Ishikawa (cell line): Measurements from ENCODE around the gene CPT1B.

Experiments
- CEBPB ChIP-seq: IDR thresholded peaks from 2 replicates; pipeline ENCODE4 v1.6.1; 2012
- CREB1 ChIP-seq: IDR thresholded peaks from 2 replicates; pipeline ENCODE4 v1.6.1; 2012; ENCODE audit warnings: low read depth
- EGR1 ChIP-seq: IDR thresholded peaks from 2 replicates; pipeline ENCODE4 v1.6.1; 2012
- EP300 ChIP-seq: IDR thresholded peaks from 2 replicates; pipeline ENCODE4 v1.6.1; 2012; ENCODE audit warnings: borderline replicate concordance
- FOXM1 ChIP-seq: IDR thresholded peaks from 2 replicates; pipeline ENCODE4 v1.6.1; 2012; ENCODE audit warnings: low read depth, borderline replicate concordance
- MAX ChIP-seq: IDR thresholded peaks from 2 replicates; pipeline ENCODE4 v1.6.1; 2012
- NFIC ChIP-seq: IDR thresholded peaks from 2 replicates; pipeline ENCODE4 v1.6.1; 2012
- RAD21 ChIP-seq: IDR thresholded peaks from 2 replicates; pipeline ENCODE4 v1.6.1; 2012; ENCODE audit warnings: low read depth
- REST ChIP-seq: IDR thresholded peaks from 2 replicates; pipeline ENCODE4 v1.6.1; 2012; ENCODE audit warnings: low read depth, mild to moderate bottlenecking
- TAF1 ChIP-seq: IDR thresholded peaks from 2 replicates; pipeline ENCODE4 v1.6.1; 2012; ENCODE audit warnings: low read depth, mild to moderate bottlenecking
- TCF12 ChIP-seq: IDR thresholded peaks from 2 replicates; pipeline ENCODE4 v1.6.1; 2012; ENCODE audit warnings: low read depth
- TEAD4 ChIP-seq: IDR thresholded peaks from 2 replicates; pipeline ENCODE4 v1.6.1; 2012
- USF1 ChIP-seq: IDR thresholded peaks from 2 replicates; pipeline ENCODE4 v1.6.1; 2012
- YY1 ChIP-seq: IDR thresholded peaks from 2 replicates; pipeline ENCODE4 v1.6.1; 2012; ENCODE audit warnings: low read depth
- ZBTB7A ChIP-seq: IDR thresholded peaks from 2 replicates; pipeline ENCODE4 v1.6.1; 2012; ENCODE audit warnings: low read depth

The CPT1B gene

GRCh38 chr22:50624347-50625130 is 46.3 kb upstream of the CPT1B start:
- TF ChIP-seq TAF1 (no peak), TCF12 (no peak), CEBPB (no peak), NFIC (no peak)

GRCh38 chr22:50622723-50623327 is 44.6 kb upstream of the CPT1B start:
- TF ChIP-seq RAD21 (no peak), ZBTB7A (no peak), REST (no peak), FOXM1 (no peak), CEBPB (no peak), YY1 (no peak), EP300 (no peak), MAX (peak; percentile 97), NFIC (no peak), EGR1 (no peak), TAF1 (no peak), USF1 (peak; percentile 92), TEAD4 (no peak)

GRCh38 chr22:50621948-50622722 is 43.9 kb upstream of the CPT1B start:
- TF ChIP-seq RAD21 (0 out of 2 replicates have a peak, but pooled peaks have one; percentile 12), YY1 (no peak), REST (no peak), CREB1 (no peak), ZBTB7A (no peak), EGR1 (no peak), NFIC (no peak), TCF12 (no peak), CEBPB (no peak), TEAD4 (peak; percentile 47), USF1 (no peak), EP300 (no peak), TAF1 (no peak), MAX (peak; percentile 73), FOXM1 (peak; percentile 76; the same call in 1 of the 2 replicates)

GRCh38 chr22:50621356-50621880 is 43.2 kb upstream of the CPT1B start:
- TF ChIP-seq TEAD4, result no peak
- TF ChIP-seq YY1, result no peak
- TF ChIP-seq USF1, result no peak
- TF ChIP-seq NFIC, result no peak
- TF ChIP-seq MAX, result no peak
- TF ChIP-seq TAF1, result no peak
- TF ChIP-seq EGR1, result no peak
- TF ChIP-seq EP300, result no peak
- no peak for TF ChIP-seq TCF12
- no peak for TF ChIP-seq FOXM1
- no peak for TF ChIP-seq ZBTB7A
- TF ChIP-seq RAD21, result no peak
- no peak for TF ChIP-seq CREB1
- no peak for TF ChIP-seq CEBPB
